CD1c-positive myeloid dendritic cell (primary cell): ENCODE measurements around the gene ZBTB3.
"Not testable (repeated sequence)": the region's sequence is repeated elsewhere in the genome, so short reads cannot be mapped to it uniquely, and the experiment has no call there.

Source experiments
- DNase-seq: peaks from one replicate; pipeline ENCODE4 v3.0.0-alpha.2; 2016; ENCODE audit errors: extremely low spot score

The ZBTB3 gene

GRCh38 chr11:62757846-62758788 lies 4.2 kb upstream of the ZBTB3 start:
- no peak for DNase-seq

GRCh38 chr11:62755086-62755615 lies 1.2 kb upstream of the ZBTB3 start:
- no peak for DNase-seq

- DNase-seq = no peak
These were observed 795 bp downstream of the ZBTB3 start for GRCh38 chr11:62752994-62753735.

- DNase-seq = no peak
These were observed 1.7 kb downstream of the ZBTB3 start for GRCh38 chr11:62752177-62752785.

- not testable (repeated sequence) for DNase-seq
These were observed 4.0 kb downstream of the ZBTB3 start for GRCh38 chr11:62749931-62750330.

GRCh38 chr11:62747475-62748160 lies 6.3 kb downstream of the ZBTB3 start:
- DNase-seq = no peak

- DNase-seq = no peak
These were observed 16.8 kb downstream of the ZBTB3 start for GRCh38 chr11:62737196-62737595.

DNA sequence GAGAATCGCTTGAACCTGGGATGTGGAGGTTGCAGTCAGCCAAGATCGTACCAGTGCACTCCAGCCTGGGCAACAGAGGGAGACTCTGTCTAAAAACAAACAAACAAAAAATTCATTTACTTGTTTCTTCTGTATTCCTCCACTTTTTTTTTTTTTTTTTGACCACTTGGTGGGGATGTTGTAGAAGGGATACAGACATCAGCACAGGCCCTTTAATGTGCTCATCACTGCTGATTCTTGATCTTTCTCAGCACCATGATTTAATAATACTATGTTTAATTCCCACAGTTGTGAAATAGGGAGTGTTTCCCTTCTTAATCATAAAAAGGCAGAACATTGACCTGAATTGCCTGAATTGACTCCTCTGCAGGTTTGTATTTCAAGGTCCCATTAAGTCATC lies 21.1 kb downstream of the ZBTB3 start:
- DNase-seq = peak; percentile 32

DNA sequence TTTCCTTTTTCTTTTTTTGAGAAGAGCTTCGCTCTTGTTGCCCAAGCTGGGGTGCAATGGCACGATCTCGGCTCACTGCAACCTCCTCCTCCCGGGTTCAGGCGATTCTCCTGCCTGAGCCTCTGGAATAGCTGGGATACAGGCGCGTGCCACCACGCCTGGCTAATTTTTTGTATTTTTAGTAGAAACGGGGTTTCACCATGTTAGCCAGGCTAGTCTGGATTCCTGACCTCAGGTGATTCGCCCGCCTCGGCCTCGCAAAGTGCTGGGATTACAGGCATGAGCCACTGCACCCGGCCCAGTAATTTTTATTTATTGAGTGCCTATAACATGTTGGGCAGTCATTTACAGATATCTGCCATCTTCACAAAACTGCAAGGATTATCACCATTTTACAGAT lies 23.9 kb downstream of the ZBTB3 start:
- DNase-seq = not testable (repeated sequence)

GRCh38 chr11:62728171-62728988 lies 25.6 kb downstream of the ZBTB3 start, which contains the start of gene TTC9C:
Gene TTC9C (plus strand): TSS chr11:62728486. CDS start chr11:62728849, 363 bp downstream.
- peak; percentile 98 for DNase-seq

DNA sequence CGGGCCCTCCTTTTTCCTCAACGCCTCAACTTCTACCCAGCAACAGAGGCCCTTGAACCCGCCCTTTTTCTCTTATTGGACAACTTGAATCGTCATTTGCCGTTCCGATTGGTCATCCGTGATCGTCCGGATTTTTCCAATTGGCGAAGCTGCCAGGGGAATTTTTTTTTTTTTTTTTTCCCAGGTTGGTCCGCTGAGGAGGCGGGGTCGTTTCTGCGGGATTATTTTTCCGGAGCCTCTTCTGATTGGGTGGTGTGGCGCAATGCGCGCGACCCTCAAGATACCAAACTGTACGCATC lies 26.1 kb downstream of the ZBTB3 start:
- peak; percentile 97 for DNase-seq

DNA sequence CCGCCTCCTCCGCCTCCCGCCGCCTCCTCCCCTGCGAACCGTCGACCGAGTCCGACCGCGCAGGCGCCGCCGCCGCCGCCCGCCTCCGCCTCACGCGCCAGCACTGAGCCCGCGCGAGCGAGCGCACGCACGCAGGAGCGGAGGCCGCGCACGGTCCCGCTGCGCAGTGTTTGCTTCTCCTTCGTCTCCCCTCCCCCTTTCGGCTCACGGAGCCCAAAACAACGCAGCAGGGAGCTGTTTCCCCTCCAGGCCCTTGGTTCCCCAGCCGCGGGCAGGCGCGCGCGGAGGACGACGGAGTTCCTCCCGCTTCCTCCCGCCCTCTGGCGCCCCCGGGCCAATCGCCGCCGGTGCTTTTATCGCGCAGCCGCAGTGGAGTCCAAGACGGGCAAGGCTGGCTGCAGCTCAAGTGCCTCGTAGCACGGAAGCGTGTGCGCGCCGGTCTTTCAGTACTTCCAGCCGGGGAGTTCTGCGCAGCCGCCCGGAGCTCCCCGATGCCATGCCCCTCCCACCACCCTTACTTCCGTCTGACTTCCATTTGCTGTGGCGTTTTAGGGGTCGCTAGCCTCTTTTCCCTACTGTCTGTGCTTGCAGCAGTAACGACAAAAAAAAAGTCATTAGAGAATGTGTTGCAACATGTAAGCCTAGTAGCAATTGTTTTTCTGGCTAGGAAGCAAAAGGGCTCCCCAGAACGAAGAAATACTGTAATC lies 26.6 kb downstream of the ZBTB3 start, which contains the start of gene HNRNPUL2:
Gene HNRNPUL2, minus strand, starts transcription at position 293 of the 707 bp plus-strand sequence. CDS start 301 bp downstream, outside the sequence.
- peak; percentile 100 for DNase-seq

GRCh38 chr11:62726915-62727164 lies 27.1 kb downstream of the ZBTB3 start:
- no peak for DNase-seq

DNA sequence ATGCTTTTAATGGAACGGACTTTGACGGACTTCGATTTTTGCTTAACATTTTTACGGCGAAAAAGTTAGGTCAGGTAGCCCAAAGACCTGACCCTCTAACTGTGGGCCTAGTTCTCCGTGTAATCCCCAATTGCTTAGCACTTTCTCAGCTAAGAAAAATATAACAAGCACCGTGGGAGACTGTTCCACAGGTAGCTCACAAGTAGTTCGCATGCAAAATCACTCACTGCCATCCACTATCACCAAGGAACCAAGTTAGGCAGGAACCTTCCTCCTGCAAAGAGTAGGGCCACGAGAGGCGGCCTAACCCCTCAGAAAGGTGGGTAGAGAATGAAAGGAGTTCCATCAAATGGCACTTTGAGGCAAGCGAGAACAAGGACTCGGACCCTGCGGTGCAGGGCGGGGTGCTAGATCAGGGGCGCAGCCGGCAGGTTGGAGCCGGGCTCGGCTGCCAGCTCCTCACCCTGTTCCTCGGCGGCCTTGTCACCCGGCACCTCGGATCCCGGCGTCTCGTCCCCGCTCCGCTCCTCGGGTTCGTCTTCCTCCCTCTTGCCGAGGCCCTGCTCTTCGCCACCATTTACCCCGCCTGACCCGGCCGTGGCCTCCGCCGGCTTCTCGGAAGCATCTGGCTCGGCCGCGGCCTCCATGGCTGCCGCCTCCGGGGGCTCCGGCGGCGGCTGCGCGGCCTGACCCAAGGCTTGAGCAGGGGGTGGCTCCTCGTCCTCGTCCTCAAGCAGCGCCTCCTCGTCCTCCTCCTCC lies 27.6 kb downstream of the ZBTB3 start:
- DNase-seq = no peak

DNA sequence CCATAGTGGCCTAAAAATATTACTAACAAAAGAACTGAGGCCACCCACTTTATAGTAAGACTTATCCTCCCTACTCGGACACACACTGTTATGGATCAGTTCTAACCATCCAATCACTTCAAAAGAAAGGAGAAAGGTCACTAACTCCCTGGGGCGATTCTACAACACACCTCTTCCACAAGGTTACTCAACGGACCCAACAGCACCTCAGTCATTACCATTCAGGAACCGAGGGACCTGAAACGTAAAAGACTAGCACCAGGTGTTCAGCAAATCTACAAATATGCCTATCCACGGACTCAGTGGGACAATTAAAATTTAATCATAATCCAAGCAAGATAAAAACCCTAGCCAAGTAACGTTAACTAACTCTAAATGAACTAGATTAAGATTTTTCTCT lies 28.3 kb downstream of the ZBTB3 start:
- DNase-seq = no peak

GRCh38 chr11:62724171-62724570 lies 29.8 kb downstream of the ZBTB3 start:
- DNase-seq = no peak

DNA sequence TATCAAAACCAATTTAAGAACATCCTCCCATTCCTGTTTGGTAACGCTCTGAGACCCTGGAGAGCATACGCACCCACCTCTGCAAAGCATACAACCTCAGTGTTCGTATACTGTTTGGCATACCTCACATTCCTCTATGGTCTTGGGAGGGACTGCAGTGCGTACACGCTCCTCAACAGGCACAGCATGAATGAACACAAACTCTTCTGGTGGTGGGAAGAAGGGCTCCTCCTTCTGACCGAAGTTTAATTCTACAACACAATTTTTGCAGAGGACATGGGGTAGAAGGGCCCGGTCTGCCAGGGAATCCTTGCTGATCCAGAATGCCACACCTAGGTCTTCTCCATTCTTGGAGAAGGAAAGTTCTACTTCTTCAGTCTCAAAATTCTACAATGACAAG lies 32.0 kb downstream of the ZBTB3 start:
- DNase-seq = no peak

- DNase-seq = no peak
These were observed 34.5 kb downstream of the ZBTB3 start for GRCh38 chr11:62719302-62719978.

DNA sequence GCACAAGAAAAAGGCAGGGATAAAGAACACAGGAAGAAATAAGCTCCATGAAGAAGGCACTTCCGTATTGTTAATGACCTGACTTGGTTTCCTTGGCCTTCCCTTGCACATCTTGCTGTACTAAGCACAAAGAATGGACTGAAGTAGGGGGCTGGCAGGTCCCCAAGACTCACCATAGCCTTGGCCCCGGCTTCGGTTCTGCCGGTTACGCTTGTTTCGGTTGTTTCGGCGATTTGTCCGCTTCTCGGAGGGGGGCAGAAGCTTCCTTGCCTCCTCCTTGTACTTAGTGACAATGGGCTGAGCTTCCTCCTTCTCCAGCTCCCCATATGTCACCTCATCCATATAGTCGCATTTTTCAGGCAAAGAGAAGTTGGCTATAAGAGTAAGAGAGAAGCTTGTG lies 37.1 kb downstream of the ZBTB3 start:
- DNase-seq = no peak
